Trophoblast cell (in vitro differentiated cells and primary cell): ENCODE data around the gene LRRC63.

Experiments used
- DNase-seq, 2 donors: peaks; one replicate each; pipeline ENCODE4 v3.0.0-alpha.2; 2016
- H2AFZ ChIP-seq: 2 replicates; pipeline ENCODE4 v1.6.1; 2013; ENCODE audit warnings: low read length, moderate library complexity, mild to moderate bottlenecking; ENCODE audit not compliant: insufficient read depth, poor library complexity
- H2AK5ac ChIP-seq: 2 replicates; pipeline ENCODE4 v1.6.1; 2013; ENCODE audit warnings: mild to moderate bottlenecking, low read length
- H2BK120ac ChIP-seq: 2 replicates; pipeline ENCODE4 v1.6.1; 2013; ENCODE audit warnings: low read length, mild to moderate bottlenecking, moderate library complexity; ENCODE audit not compliant: insufficient read depth, poor library complexity
- H2BK12ac ChIP-seq: 2 replicates; pipeline ENCODE4 v1.6.1; 2013; ENCODE audit warnings: mild to moderate bottlenecking, low read length, moderate library complexity
- H2BK5ac ChIP-seq: 2 replicates; pipeline ENCODE4 v1.6.1; 2013; ENCODE audit warnings: low read length, low read depth, moderate library complexity, mild to moderate bottlenecking; ENCODE audit not compliant: poor library complexity
- H3K14ac ChIP-seq: 2 replicates; pipeline ENCODE4 v1.6.1; 2013; ENCODE audit warnings: mild to moderate bottlenecking, low read length
- H3K18ac ChIP-seq: 2 replicates; pipeline ENCODE4 v1.6.1; 2013; ENCODE audit warnings: mild to moderate bottlenecking, low read length
- H3K23ac ChIP-seq: 2 replicates; pipeline ENCODE4 v1.6.1; 2013; ENCODE audit warnings: low read length
- H3K27ac ChIP-seq: 2 replicates; pipeline ENCODE4 v1.5.1; 2013; ENCODE audit warnings: low read depth, mild to moderate bottlenecking, inconsistent platforms, low read length, moderate library complexity
- H3K27me3 ChIP-seq: 2 replicates; pipeline ENCODE4 v1.6.1; 2013; ENCODE audit warnings: inconsistent platforms, mild to moderate bottlenecking, low read length, moderate library complexity; ENCODE audit not compliant: insufficient read depth
- H3K36me3 ChIP-seq, 2 experiments: 1 replicate in 1 of 2; 2 replicates in 1 of 2; pipeline ENCODE4 v1.6.1; 2013; ENCODE audit warnings: low read length in 2 of 2, mild to moderate bottlenecking in 2 of 2, moderate library complexity in 1 of 2; ENCODE audit not compliant: insufficient read depth in 2 of 2, control insufficient read depth in 1 of 2
- H3K4ac ChIP-seq: 2 replicates; pipeline ENCODE4 v1.6.1; 2013; ENCODE audit warnings: low read depth, mild to moderate bottlenecking, low read length, moderate library complexity
- H3K4me1 ChIP-seq, 2 experiments: 1 replicate in 1 of 2; 2 replicates in 1 of 2; pipeline ENCODE4 v1.6.1; 2013; ENCODE audit warnings: low read length in 2 of 2, mild to moderate bottlenecking in 2 of 2, moderate library complexity in 1 of 2; ENCODE audit not compliant: insufficient read depth in 2 of 2, control insufficient read depth in 1 of 2
- H3K4me2 ChIP-seq: 2 replicates; pipeline ENCODE4 v1.6.1; 2013; ENCODE audit warnings: inconsistent platforms, mild to moderate bottlenecking, low read length, moderate library complexity
- H3K4me3 ChIP-seq: 2 replicates; pipeline ENCODE4 v1.5.1; 2013; ENCODE audit warnings: mild to moderate bottlenecking, low read depth, low read length, inconsistent platforms
- H3K79me1 ChIP-seq: one replicate; pipeline ENCODE4 v1.6.1; 2013; ENCODE audit warnings: low read length
- H3K79me2 ChIP-seq: 2 replicates; pipeline ENCODE4 v1.6.1; 2013; ENCODE audit warnings: low read length, mild to moderate bottlenecking; ENCODE audit not compliant: control insufficient read depth, insufficient read depth, poor library complexity
- H3K9ac ChIP-seq: 2 replicates; pipeline ENCODE4 v1.6.1; 2013; ENCODE audit warnings: mild to moderate bottlenecking, low read length
- H3K9me3 ChIP-seq: 2 replicates; pipeline ENCODE4 v1.6.1; 2013; ENCODE audit warnings: low read depth, mild to moderate bottlenecking, control low read depth, inconsistent platforms, low read length; ENCODE audit not compliant: insufficient read depth
- H4K12ac ChIP-seq: 2 replicates; pipeline ENCODE4 v1.6.1; 2013; ENCODE audit warnings: low read depth, mild to moderate bottlenecking, low read length, moderate library complexity
- H4K8ac ChIP-seq: 2 replicates; pipeline ENCODE4 v1.6.1; 2013; ENCODE audit warnings: low read depth, mild to moderate bottlenecking, low read length, moderate library complexity
- H4K91ac ChIP-seq: one replicate; pipeline ENCODE4 v1.6.1; 2013; ENCODE audit warnings: low read depth, mild to moderate bottlenecking, low read length, moderate library complexity
- WGBS: extraction: QIAGEN DNeasy Blood & Tissue Kit; methylation state at CpG from one replicate; pipeline ENCODE4 v1.1.7; 2013; ENCODE audit warnings: missing lambda C conversion rate; ENCODE audit not compliant: insufficient read length, insufficient coverage; ENCODE audit errors: extremely low coverage; 5-methylcytosine and 5-hydroxymethylcytosine counted together

Gene LRRC63

DNA sequence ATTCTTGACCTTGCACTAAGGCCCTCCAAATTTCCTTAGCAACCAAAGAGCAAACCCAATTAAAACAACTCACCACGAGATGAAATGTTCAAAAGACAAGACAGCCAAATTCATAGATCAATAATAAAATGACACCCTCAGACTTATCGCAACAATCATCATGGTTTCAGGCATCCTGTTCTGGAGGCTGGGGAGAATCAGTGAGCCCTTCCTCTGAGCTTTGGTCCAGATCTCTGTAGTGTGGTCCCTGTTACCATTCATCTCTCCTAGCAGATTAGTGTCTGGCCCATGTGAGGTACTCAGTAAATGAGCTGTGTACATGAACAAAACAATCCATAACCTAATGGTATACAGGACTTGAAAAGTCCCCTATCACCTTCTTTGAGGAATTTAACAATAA, 42.0 kb upstream of the LRRC63 start:
- Histone ChIP-seq H3K18ac (no peak overlapping the region), H4K8ac (no peak overlapping the region), H3K9ac (no peak overlapping the region), H3K4ac (peak overlapping the region; percentile 54), H2AFZ (no peak overlapping the region), H3K9me3 (no peaks in the 10 kb centered on the region), H3K23ac (no peak overlapping the region), H4K12ac (no peak overlapping the region), H3K27me3 (no peaks in the 10 kb centered on the region), H2AK5ac (no peak overlapping the region), H3K79me1 (peaks cover 3% of the 10 kb centered on the region), H2BK5ac (no peak overlapping the region), H2BK120ac (no peak overlapping the region), H3K27ac (no peak overlapping the region), H4K91ac (no peak overlapping the region), H3K36me3 (peaks cover 9 to 14% of the 10 kb centered on the region in 2 experiments), H3K4me3 (no peak overlapping the region), H3K79me2 (peaks cover 16% of the 10 kb centered on the region), H2BK12ac (no peak overlapping the region), H3K14ac (no peak overlapping the region), H3K4me2 (no peak overlapping the region), H3K4me1 (peaks cover 19 to 34% of the 10 kb centered on the region in 2 experiments)
- no peak for DNase-seq
- WGBS: no CpG with 5 or more reads among the region's 2 CpGs

DNA sequence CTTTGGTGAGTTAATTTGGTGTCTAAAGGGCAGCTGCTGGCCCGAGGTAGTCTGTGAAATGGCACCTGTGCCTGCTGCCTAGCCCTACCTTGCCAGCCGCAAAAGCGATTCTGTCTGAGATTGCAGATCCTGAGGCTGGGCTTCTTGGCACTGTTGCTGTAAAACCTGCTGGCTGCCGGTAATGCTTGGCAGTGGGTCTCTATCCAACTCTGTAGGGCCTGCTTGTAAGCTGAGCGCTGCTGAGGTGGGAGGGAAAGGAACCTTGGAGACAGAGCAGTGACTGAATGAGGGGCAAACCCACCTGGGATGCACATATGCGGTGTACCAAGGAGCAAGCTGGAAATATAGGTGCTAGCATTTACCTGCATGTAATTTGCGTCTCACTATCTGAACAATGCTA, 41.5 kb upstream of the LRRC63 start:
- Histone ChIP-seq H3K14ac (no peak overlapping the region), H3K4ac (peak overlapping the region; percentile 12), H3K79me2 (peaks cover 16% of the 10 kb centered on the region), H3K23ac (no peak overlapping the region), H4K91ac (no peak overlapping the region), H3K18ac (peak overlapping the region; percentile 0), H3K9ac (no peak overlapping the region), H2BK5ac (no peak overlapping the region), H3K79me1 (peaks cover 3% of the 10 kb centered on the region), H3K4me2 (no peak overlapping the region), H3K36me3 (peaks cover 9 to 14% of the 10 kb centered on the region in 2 experiments), H4K12ac (no peak overlapping the region), H3K27ac (no peak overlapping the region), H2AK5ac (no peak overlapping the region), H3K27me3 (no peaks in the 10 kb centered on the region), H3K4me1 (peaks cover 19 to 34% of the 10 kb centered on the region in 2 experiments), H2BK12ac (no peak overlapping the region), H3K9me3 (no peaks in the 10 kb centered on the region), H2AFZ (no peak overlapping the region), H4K8ac (no peak overlapping the region), H3K4me3 (no peak overlapping the region), H2BK120ac (no peak overlapping the region)
- no CpG with 5 or more reads among the region's 7 CpGs for WGBS
- no peak for DNase-seq

DNA sequence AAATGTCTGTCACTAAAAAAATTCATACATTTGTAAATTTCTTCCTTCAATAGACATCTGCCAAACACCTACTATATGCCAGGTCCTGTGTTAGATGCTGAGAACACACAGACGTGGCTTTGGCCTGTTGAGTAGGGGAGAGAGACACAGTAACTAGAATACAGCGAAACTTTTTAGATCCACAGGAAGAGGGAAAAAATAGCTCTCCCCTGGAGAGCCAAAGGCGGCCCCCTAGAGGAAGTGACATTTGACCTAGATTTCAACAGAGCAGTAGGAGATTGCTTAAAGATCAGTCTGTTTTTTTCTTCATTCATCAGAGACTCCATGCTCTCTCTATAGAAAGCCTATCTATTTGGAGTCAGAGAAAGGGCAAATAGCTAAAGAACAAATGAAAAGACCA, 41.0 kb upstream of the LRRC63 start:
- Histone ChIP-seq H3K36me3 (peaks cover 9 to 14% of the 10 kb centered on the region in 2 experiments), H2BK12ac (no peak overlapping the region), H3K27ac (no peak overlapping the region), H4K91ac (no peak overlapping the region), H4K8ac (no peak overlapping the region), H3K4me1 (peaks cover 19 to 34% of the 10 kb centered on the region in 2 experiments), H2AFZ (no peak overlapping the region), H3K4ac (no peak overlapping the region), H3K4me2 (peak overlapping the region; percentile 23), H4K12ac (no peak overlapping the region), H3K4me3 (no peak overlapping the region), H3K79me2 (peaks cover 16% of the 10 kb centered on the region), H3K9me3 (no peaks in the 10 kb centered on the region), H2BK5ac (no peak overlapping the region), H3K18ac (no peak overlapping the region), H2BK120ac (no peak overlapping the region), H3K27me3 (no peaks in the 10 kb centered on the region), H3K79me1 (peaks cover 3% of the 10 kb centered on the region), H3K23ac (no peak overlapping the region), H2AK5ac (no peak overlapping the region), H3K9ac (no peak overlapping the region), H3K14ac (no peak overlapping the region)
- WGBS: no CpG with 5 or more reads among the region's 3 CpGs
- DNase-seq: peak in 1 of 2 donors; percentile 39

DNA sequence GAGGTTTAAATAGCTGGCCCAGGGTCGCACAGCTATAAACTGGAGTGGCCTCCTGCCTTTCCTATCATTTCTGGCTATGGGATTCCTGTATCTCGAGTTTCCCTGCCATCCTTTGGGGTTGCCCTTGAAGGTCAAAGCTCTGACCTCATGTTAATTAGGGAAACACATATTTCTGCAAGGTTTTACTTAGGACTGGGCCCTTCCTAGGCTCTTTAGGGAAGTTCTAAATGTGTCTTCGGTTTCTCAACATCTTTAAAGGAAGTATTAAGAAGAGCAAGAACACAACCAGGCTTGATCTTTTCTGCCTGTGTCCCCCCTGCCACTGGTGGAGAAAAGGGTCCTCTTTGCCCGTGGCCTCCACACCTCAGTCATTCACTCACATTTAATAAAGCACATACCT, 40.5 kb upstream of the LRRC63 start:
- Histone ChIP-seq H3K9me3 (no peaks in the 10 kb centered on the region), H2AFZ (no peak overlapping the region), H4K8ac (no peak overlapping the region), H3K4ac (peak overlapping the region; percentile 68), H3K27me3 (no peaks in the 10 kb centered on the region), H3K79me1 (peaks cover 3% of the 10 kb centered on the region), H4K91ac (peak overlapping the region; percentile 57), H3K23ac (no peak overlapping the region), H3K9ac (no peak overlapping the region), H3K4me1 (peaks cover 19 to 34% of the 10 kb centered on the region in 2 experiments), H3K4me2 (no peak overlapping the region), H2BK12ac (no peak overlapping the region), H3K36me3 (peaks cover 9 to 14% of the 10 kb centered on the region in 2 experiments), H3K14ac (no peak overlapping the region), H2BK120ac (no peak overlapping the region), H2AK5ac (no peak overlapping the region), H3K27ac (peak overlapping the region; percentile 8), H3K4me3 (no peak overlapping the region), H2BK5ac (peak overlapping the region; percentile 16), H4K12ac (no peak overlapping the region), H3K79me2 (peaks cover 16% of the 10 kb centered on the region), H3K18ac (no peak overlapping the region)
- no CpG with 5 or more reads among the region's 4 CpGs for WGBS
- DNase-seq: no peak
